A673 (cell line): ENCODE results near the gene SRP72. TPM values are rescaled to one million over a fixed set of nuclear protein-coding genes. Genes with fewer than 3 reads are reported as not detected.
"Not testable (repeated sequence)": the region's sequence is repeated elsewhere in the genome, so short reads cannot be mapped to it uniquely, and the experiment has no call there.

Experiments used
- BruUV-seq: library from RNA; stranded (reverse); fragments of 400-500 nt; replicated peaks from 2 replicates; lab custom pipeline; 2021; lab: Mats Ljungman, UMichigan
- CTCF ChIA-PET: fragments of 300-600 bp; sonication (Branson Sonifier 250); formaldehyde crosslinking; loops from one replicate; lab custom pipeline; 2022; ENCODE audit warnings: antibody characterized with exemption; lab: Charles Lee
- POLR2A ChIA-PET: fragments of 300-600 bp; sonication (Branson Sonifier 250); formaldehyde crosslinking; loops from one replicate; lab custom pipeline; 2022; ENCODE audit warnings: antibody characterized with exemption; ENCODE audit not compliant: low non-redundant PET; lab: Charles Lee
- DNase-seq: peaks from one replicate; pipeline ENCODE4 v3.0.0-alpha.2; 2015; ENCODE audit warnings: low spot score
- H3K27ac ChIP-seq: fragments of 200-600 bp; sonication (generic); 2 replicates; pipeline ENCODE4 v1.5.1; 2016; ENCODE audit warnings: mixed run types, low read depth, mild to moderate bottlenecking, mixed read lengths, antibody characterized with exemption, low read length; ENCODE audit not compliant: poor library complexity, severe bottlenecking
- H3K27me3 ChIP-seq: fragments of 200-600 bp; sonication (generic); replicated peaks from 2 replicates; pipeline ENCODE4 v1.6.1; 2017; ENCODE audit warnings: mixed run types, low read depth, mild to moderate bottlenecking, mixed read lengths, antibody characterized with exemption, low read length; ENCODE audit not compliant: insufficient read depth, poor library complexity
- H3K36me3 ChIP-seq: fragments of 200-600 bp; sonication (generic); 2 replicates; pipeline ENCODE4 v1.6.1; 2016; ENCODE audit warnings: mixed run types, mild to moderate bottlenecking, mixed read lengths, antibody characterized with exemption, low read length; ENCODE audit not compliant: insufficient read depth, poor library complexity, severe bottlenecking
- H3K4me1 ChIP-seq: fragments of 200-600 bp; sonication (generic); 2 replicates; pipeline ENCODE4 v1.6.1; 2017; ENCODE audit warnings: mixed run types, mild to moderate bottlenecking, mixed read lengths, antibody characterized with exemption, low read length; ENCODE audit not compliant: insufficient read depth, poor library complexity, severe bottlenecking
- H3K4me3 ChIP-seq: fragments of 200-600 bp; sonication (generic); 2 replicates; pipeline ENCODE4 v1.5.1; 2016; ENCODE audit warnings: low read depth, mixed run types, mild to moderate bottlenecking, mixed read lengths, low read length; ENCODE audit not compliant: poor library complexity, severe bottlenecking
- H3K9me3 ChIP-seq: fragments of 200-600 bp; sonication (generic); 2 replicates; pipeline ENCODE4 v1.6.1; 2016; ENCODE audit warnings: mixed run types, low read depth, mild to moderate bottlenecking, mixed read lengths, antibody characterized with exemption, low read length; ENCODE audit not compliant: poor library complexity, severe bottlenecking
- EZH2 ChIP-seq: fragments of 200-600 bp; sonication (generic); IDR thresholded peaks from 2 replicates; pipeline ENCODE4 v1.6.1; 2017; ENCODE audit warnings: borderline replicate concordance, low read depth, mild to moderate bottlenecking, mixed read lengths, antibody characterized with exemption, low read length; ENCODE audit not compliant: poor library complexity, severe bottlenecking
- intact Hi-C: fragments of 100-400 bp; cut with micrococcal nuclease; formaldehyde crosslinking; loops from one replicate; pipeline ENCODE4 v1.10.0; 2022; ENCODE audit not compliant: unreplicated experiment
- total RNA-seq: library from RNA; stranded (reverse); gene quantifications from 2 replicates; pipeline ENCODE4 v1.2.3, GENCODE V29; 2021
- TF ChIP-seq, protein P1 (sequence below): fragments of 300-800, 200-600 bp; sonication (generic); conservative IDR thresholded peaks from 2 replicates; pipeline ENCODE4 v1.5.1; 2017; ENCODE audit warnings: low read depth, mild to moderate bottlenecking, antibody characterized with exemption, low read length, moderate library complexity, mixed read lengths

Gene SRP72
- total RNA-seq, 1 experiment from 2014 or later, result 82.9 TPM

DNA sequence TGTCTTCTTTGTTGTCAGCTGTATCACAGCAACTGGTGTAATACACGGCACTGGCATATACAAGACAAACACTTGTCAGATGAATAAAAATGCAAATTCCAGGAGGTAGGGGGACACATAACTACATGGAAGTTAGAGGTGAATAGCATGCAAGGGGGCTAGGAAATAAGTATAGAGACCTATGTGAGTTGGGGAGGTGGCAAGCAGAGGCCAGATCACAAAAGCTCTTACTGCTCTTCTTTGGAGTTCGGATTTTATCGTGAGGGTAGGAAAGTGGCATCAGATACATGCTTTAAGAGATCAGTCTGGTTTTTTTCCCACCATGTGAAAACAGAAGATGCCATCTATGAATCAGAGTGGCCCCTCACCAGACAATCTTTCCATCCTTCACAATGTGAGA lies 2.8 kb upstream of the SRP72 start:
- Histone ChIP-seq H3K27me3 (no peaks in the 10 kb centered on the region), H3K27ac (no peak overlapping the region), H3K36me3 (peaks cover 18% of the 10 kb centered on the region), H3K9me3 (no peaks in the 10 kb centered on the region), H3K4me3 (no peak overlapping the region), H3K4me1 (no peaks in the 10 kb centered on the region)
- intact Hi-C loops, result no loop called here
- TF ChIP-seq, protein P1, sequence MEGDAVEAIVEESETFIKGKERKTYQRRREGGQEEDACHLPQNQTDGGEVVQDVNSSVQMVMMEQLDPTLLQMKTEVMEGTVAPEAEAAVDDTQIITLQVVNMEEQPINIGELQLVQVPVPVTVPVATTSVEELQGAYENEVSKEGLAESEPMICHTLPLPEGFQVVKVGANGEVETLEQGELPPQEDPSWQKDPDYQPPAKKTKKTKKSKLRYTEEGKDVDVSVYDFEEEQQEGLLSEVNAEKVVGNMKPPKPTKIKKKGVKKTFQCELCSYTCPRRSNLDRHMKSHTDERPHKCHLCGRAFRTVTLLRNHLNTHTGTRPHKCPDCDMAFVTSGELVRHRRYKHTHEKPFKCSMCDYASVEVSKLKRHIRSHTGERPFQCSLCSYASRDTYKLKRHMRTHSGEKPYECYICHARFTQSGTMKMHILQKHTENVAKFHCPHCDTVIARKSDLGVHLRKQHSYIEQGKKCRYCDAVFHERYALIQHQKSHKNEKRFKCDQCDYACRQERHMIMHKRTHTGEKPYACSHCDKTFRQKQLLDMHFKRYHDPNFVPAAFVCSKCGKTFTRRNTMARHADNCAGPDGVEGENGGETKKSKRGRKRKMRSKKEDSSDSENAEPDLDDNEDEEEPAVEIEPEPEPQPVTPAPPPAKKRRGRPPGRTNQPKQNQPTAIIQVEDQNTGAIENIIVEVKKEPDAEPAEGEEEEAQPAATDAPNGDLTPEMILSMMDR, result no peak
- no peak for TF ChIP-seq EZH2
- ChIA-PET POLR2A (no interaction called here), CTCF (no interaction called here)
- BruUV-seq, result no TSS peak
- DNase-seq, result no peak

DNA sequence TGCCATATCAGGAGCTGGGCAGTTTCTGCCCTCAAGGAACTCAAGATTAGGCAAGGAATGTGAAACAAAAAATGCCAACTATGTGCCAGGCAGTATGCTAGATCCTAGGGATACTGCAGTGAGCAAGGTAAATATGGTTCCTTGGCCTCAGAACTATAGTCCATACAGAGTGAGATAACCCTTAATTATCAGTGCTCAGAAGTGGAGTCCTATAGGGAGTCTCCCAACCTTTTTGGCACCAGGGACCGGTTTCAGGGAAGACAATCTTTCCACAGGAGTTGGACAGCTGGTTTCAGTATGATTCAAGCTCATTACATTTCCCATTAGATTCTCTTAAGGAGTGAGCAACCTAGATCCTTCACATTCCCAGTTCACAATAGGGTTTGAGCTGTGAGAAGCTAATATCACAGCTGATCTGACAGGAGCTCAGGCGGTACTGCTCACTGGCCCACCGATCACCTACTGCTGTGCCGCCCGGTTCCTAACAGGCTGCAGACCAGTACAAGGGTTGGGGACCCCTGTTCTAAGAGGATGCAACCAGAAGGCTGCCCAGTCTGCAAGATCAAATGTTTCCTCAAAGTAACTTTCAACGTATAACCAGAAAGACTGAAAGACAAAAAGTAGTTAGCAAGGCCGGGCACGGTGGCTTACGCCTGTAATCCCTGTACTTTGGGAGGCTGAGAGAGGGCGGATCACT lies 1.7 kb upstream of the SRP72 start:
- CTCF ChIA-PET, result no interaction called here
- intact Hi-C loops, result no loop called here
- POLR2A ChIA-PET, result no interaction called here

DNA sequence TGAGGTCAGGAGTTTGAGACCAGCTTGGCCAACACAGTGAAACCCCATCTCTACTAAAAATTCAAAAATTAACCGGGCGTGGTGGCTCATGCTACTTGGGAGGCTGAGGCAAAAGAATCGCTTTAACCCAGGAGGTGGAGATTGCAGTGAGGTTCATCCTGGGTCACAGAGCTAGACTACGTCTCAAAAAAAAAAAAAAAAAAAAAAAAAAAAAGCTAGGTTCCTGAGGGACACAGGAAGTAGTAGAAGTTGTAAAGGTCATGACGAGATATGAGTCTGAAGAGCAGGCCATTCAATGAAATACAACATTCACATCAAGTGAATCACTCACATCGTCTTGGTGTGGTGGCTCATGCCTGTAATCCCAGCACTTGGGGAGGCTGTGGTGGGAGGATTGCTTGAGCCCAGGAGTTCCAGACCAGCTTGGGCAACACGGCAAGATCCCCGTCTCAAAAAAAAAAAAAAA lies 1.1 kb upstream of the SRP72 start:
- H3K4me1 ChIP-seq, H3K27me3 ChIP-seq, BruUV-seq, DNase-seq, POLR2A ChIA-PET, intact Hi-C loops, CTCF ChIA-PET, H3K9me3 ChIP-seq: not testable (repeated sequence)
- peak overlapping the region; percentile 82 for H3K27ac ChIP-seq
- H3K4me3 ChIP-seq, result peak overlapping the region; percentile 82
- H3K36me3 ChIP-seq, result peaks cover 17% of the 10 kb centered on the region

More for the DNA sequence above, 1.7 kb upstream of the SRP72 start:
- Histone ChIP-seq H3K27me3 (no peaks in the 10 kb centered on the region), H3K4me3 (peak overlapping the region; percentile 82), H3K4me1 (no peaks in the 10 kb centered on the region), H3K27ac (no peak overlapping the region), H3K9me3 (no peaks in the 10 kb centered on the region), H3K36me3 (peaks cover 16% of the 10 kb centered on the region)
- TF ChIP-seq, protein P1, result no peak
- TF ChIP-seq EZH2, result no peak
- BruUV-seq, result no TSS peak
- DNase-seq, result no peak

DNA sequence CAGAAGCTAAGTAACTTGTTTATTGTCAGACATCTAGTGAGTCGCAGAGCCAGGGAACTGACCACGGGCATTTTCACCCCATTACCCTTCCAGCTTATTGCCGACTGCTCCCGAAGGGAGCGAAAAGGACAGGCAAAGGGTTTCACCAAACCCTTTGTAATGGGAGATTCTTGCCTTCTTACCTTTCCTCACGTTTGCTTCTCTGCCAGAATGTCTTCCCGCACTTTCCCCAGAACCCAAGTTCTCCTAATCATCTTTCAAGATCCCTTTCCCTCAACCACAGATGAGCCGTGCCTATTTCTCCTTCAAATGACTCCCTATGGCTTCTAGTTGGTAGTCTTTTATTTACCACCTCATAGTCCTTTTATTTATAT lies 520 bp upstream of the SRP72 start:
- POLR2A ChIA-PET, result no interaction called here
- no peaks in the 10 kb centered on the region for H3K9me3 ChIP-seq
- H3K4me3 ChIP-seq, result peak overlapping the region; percentile 82
- TF ChIP-seq, protein P1, result no peak
- no peak for TF ChIP-seq EZH2
- intact Hi-C loops, result no loop called here
- peak overlapping the region; percentile 82 for H3K27ac ChIP-seq
- no peaks in the 10 kb centered on the region for H3K27me3 ChIP-seq
- CTCF ChIA-PET, result no interaction called here
- no TSS peak for BruUV-seq
- peaks cover 21% of the 10 kb centered on the region for H3K36me3 ChIP-seq
- no peaks in the 10 kb centered on the region for H3K4me1 ChIP-seq
- no peak for DNase-seq
